ENCODE measurements around the gene CHI3L1. TPM values are rescaled to one million over a fixed set of nuclear protein-coding genes. Genes with fewer than 3 reads are reported as not detected.

CHI3L1 gene
- total and polyA plus RNA-seq, 10 of the 15 experiments (the other 5 are each of a cell fraction or from before 2014, with no cell fraction given): 0.10 to 1.7 (median 0.39) TPM

DNA sequence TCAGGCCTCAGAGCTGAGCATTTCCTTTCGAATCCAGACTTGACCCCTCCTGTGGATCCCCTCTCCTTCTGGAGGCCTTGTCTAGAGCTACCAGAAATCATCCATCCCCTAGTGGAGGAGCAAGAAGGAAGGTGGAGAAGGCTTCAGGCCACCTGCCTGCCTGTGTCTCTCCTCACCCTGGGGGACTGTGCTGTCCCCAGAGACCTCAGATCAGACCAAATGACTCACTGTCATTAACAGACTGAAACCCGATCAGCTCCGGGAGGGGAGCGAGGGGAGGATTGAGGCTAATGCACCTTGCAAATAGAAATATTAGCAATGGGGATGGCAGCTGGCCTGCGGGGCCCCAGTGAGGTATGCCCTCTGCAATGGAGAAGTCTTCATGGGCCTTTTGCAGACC is 12.9 kb downstream of the CHI3L1 start (continued):
- TF ChIP-seq SUPT20H (IDR thresholded peaks at IDR 0.05; ENCODE audit: borderline replicate concordance, control insufficient read depth, low read depth, low read length) (no peak), SRF (IDR thresholded peaks at IDR 0.05; ENCODE audit: low read depth in 2 of 2, low read length in 2 of 2) (no peak), YBX1 (IDR thresholded peaks at IDR 0.05) (peak; percentile 90; the same call in 1 of the 2 replicates), CBX5 (IDR thresholded peaks at IDR 0.05; ENCODE audit: low read depth) (no peak), MYB (IDR thresholded peaks at IDR 0.05; ENCODE audit: borderline replicate concordance, low read depth, low read length) (no peak), NFYA (IDR thresholded peaks at IDR 0.05; ENCODE audit: borderline replicate concordance, low read depth, low read length) (no peak), EED (IDR thresholded peaks at IDR 0.05; ENCODE audit: low read depth) (peak; percentile 56), SPI1 (IDR thresholded peaks at IDR 0.05; ENCODE audit: borderline replicate concordance, insufficient read depth, low read depth, low read length) (no peak), RFX5 (IDR thresholded peaks at IDR 0.05; ENCODE audit: low read depth, low read length) (no peak), MXI1 (IDR thresholded peaks at IDR 0.05; ENCODE audit: low read depth, low read length) (no peak), KLF5 (IDR thresholded peaks at IDR 0.05; ENCODE audit: partially characterized antibody) (no peak), KDM1A (IDR thresholded peaks at IDR 0.05; ENCODE audit: borderline replicate concordance) (no peak), RBBP5 (conservative IDR thresholded peaks at IDR 0.05) (no peak), ETV6 (conservative IDR thresholded peaks at IDR 0.05 in 1 of 2, IDR thresholded peaks at IDR 0.05 in 1 of 2; ENCODE audit: borderline replicate concordance in 1 of 2, low read depth in 1 of 2) (no peak), TCF12 (IDR thresholded peaks at IDR 0.05; ENCODE audit: low read depth, low read length) (peak; percentile 84), TCF3 (IDR thresholded peaks at IDR 0.05; ENCODE audit: borderline replicate concordance, insufficient read depth, low read depth, low read length) (no peak), EP300 (IDR thresholded peaks at IDR 0.05; ENCODE audit: borderline replicate concordance in 1 of 2, control insufficient read depth in 1 of 2, low read depth in 2 of 2, low read length in 2 of 2) (no peak), CREM (IDR thresholded peaks at IDR 0.05; ENCODE audit: low read depth) (no peak)
- TF ChIP-seq, protein P1, sequence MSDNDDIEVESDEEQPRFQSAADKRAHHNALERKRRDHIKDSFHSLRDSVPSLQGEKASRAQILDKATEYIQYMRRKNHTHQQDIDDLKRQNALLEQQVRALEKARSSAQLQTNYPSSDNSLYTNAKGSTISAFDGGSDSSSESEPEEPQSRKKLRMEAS (IDR thresholded peaks at IDR 0.05; ENCODE audit: low read depth, low read length): no peak
- TF ChIP-seq, protein P2, sequence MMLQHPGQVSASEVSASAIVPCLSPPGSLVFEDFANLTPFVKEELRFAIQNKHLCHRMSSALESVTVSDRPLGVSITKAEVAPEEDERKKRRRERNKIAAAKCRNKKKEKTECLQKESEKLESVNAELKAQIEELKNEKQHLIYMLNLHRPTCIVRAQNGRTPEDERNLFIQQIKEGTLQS (IDR thresholded peaks at IDR 0.05; ENCODE audit: borderline replicate concordance, extremely low read depth, low read depth, low read length): no peak
- TF ChIP-seq, protein P3, sequence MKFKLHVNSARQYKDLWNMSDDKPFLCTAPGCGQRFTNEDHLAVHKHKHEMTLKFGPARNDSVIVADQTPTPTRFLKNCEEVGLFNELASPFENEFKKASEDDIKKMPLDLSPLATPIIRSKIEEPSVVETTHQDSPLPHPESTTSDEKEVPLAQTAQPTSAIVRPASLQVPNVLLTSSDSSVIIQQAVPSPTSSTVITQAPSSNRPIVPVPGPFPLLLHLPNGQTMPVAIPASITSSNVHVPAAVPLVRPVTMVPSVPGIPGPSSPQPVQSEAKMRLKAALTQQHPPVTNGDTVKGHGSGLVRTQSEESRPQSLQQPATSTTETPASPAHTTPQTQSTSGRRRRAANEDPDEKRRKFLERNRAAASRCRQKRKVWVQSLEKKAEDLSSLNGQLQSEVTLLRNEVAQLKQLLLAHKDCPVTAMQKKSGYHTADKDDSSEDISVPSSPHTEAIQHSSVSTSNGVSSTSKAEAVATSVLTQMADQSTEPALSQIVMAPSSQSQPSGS (IDR thresholded peaks at IDR 0.05; ENCODE audit: low read length): no peak
- TF ChIP-seq, protein P4, sequence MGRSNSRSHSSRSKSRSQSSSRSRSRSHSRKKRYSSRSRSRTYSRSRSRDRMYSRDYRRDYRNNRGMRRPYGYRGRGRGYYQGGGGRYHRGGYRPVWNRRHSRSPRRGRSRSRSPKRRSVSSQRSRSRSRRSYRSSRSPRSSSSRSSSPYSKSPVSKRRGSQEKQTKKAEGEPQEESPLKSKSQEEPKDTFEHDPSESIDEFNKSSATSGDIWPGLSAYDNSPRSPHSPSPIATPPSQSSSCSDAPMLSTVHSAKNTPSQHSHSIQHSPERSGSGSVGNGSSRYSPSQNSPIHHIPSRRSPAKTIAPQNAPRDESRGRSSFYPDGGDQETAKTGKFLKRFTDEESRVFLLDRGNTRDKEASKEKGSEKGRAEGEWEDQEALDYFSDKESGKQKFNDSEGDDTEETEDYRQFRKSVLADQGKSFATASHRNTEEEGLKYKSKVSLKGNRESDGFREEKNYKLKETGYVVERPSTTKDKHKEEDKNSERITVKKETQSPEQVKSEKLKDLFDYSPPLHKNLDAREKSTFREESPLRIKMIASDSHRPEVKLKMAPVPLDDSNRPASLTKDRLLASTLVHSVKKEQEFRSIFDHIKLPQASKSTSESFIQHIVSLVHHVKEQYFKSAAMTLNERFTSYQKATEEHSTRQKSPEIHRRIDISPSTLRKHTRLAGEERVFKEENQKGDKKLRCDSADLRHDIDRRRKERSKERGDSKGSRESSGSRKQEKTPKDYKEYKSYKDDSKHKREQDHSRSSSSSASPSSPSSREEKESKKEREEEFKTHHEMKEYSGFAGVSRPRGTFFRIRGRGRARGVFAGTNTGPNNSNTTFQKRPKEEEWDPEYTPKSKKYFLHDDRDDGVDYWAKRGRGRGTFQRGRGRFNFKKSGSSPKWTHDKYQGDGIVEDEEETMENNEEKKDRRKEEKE (IDR thresholded peaks at IDR 0.05): no peak
- TF ChIP-seq, protein P5, sequence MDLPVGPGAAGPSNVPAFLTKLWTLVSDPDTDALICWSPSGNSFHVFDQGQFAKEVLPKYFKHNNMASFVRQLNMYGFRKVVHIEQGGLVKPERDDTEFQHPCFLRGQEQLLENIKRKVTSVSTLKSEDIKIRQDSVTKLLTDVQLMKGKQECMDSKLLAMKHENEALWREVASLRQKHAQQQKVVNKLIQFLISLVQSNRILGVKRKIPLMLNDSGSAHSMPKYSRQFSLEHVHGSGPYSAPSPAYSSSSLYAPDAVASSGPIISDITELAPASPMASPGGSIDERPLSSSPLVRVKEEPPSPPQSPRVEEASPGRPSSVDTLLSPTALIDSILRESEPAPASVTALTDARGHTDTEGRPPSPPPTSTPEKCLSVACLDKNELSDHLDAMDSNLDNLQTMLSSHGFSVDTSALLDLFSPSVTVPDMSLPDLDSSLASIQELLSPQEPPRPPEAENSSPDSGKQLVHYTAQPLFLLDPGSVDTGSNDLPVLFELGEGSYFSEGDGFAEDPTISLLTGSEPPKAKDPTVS (IDR thresholded peaks at IDR 0.05; ENCODE audit: low read depth, low read length): no peak

Measured in GM12878 (cell line).